Stimulated activated CD8-positive, alpha-beta memory T cell treated with anti-CD3 and anti-CD28 coated beads, Interleukin-4, amount 100 ng/mL, for 24 hours (primary cell): ENCODE data around the gene NECTIN3.

Experiments used
- DNase-seq: peaks from one replicate; pipeline ENCODE4 v3.0.0-alpha.2; 2020; ENCODE audit warnings: low read depth

NECTIN3 gene

DNA sequence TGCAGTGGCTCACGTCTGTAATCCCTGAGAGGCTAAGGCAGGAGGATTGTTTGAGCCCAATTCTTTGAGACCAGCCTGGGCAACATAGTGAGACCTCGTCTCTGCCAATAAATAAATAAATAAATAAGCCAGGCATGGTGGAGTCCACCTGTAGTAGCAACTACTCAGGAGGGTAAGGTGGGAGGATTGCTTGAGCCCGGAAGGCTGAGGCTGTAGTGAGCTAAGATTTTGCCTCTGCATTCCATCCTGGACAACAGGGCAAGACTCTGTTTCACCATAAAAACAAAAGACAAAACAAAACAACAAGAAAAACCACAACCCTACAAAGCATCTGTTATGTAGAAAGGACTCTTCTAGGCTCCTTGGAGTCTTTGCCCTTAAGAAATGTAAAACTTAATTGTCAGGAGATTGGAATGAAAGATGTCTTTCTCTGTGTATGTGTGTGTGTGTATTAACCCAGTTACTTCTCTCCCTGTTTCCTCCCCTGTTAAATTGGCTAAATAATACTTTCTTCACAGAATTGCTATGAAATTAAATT, 9.5 kb downstream of the NECTIN3 start:
- DNase-seq = no peak

DNA sequence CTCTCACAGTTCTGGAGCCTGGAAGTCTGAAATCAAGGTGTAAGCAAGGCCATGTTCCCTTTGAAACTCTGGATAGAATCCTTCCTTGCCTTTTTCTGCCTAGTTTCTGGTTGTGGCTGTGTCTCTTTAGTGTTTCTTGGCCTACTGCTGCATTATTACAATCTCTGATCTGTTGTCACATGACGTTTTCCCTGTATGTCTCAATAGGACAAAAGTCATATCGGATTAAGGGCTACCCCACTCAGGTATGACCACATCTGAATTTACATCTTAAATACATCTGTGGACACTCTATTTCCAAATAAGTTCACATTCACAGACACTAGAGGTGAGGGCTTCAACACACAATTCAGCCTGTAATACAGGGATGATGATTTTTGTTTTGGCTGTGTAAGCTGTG, 13.3 kb downstream of the NECTIN3 start:
- no peak for DNase-seq

DNA sequence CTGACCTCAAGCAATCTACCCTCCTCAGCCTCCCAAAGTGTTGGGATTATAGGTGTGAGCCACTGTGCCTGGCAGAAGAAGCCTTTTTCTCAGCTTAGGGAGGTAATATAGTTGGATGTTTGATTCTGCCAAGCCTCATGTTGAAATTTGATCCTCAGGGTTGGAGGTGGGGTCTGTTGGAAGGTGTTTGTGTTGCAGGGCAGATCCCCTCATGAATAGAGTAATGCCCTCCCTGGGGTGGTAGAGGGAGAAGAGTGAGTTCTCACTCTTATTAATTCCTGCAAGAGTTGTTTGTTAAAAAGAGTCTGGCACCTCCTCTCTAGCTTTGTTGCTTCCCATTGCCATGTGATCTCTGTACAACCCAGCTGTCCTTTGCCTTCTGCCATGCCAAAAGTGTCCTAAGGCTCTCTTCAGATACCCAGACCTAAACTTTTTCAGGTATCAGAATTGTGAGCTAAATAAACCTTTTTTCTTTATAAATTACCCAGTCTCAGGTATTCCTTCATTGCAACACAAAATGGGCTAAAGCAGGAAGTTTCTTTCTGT, 16.4 kb downstream of the NECTIN3 start:
- DNase-seq = no peak

DNA sequence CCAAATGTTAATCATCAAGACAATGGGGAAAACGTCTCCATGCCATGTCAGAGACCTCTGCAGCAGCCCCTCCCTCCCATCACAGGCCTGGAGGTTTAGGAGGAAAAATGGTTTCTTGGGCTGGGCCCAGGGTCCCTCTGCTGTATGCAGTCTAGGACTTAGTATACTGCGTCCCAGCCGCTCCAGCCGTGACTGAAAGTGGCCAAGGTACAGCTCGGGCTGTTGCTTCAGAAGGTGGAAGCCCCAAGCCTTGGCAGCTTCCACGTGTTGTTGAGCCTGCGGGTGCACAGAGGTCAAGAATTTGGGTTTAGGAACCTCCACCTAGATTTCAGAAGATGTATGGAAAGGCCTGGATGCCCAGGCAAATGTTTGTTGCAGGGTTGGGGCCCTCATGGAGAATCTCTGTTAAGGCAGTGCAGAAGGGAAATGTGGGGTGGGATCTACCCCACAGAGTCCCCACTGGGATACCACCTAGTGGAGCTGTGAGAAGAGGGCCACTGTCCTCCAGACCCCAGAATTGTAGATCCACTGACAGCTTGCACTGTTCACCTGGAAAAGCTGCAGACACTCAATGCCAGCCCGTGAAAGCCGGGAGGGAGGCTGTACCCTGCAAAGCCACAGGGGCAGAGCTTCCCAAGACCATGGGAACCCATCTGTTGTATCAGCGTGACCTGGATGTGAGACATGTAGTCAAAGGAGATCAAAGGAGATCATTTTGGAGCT, 25.0 kb downstream of the NECTIN3 start:
- no peak for DNase-seq

DNA sequence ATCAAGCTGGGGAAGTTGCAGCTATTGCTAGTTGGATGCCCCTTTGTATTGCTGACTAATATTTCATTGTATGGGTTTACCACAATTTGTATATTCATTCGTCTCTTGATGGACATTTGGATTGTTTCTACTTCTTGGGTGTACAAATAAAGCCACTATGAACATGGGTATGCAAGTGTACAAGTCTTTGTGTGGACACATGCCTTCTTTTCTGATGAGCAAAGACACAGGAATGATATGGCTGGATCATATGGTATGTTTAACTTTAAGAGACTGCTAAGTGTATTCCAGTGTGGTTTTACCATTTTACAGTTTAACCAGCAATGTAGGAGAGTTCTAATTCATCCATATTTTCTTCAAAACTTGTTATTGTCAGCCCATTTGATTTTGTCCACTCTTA, 32.2 kb downstream of the NECTIN3 start:
- DNase-seq = no peak

DNA sequence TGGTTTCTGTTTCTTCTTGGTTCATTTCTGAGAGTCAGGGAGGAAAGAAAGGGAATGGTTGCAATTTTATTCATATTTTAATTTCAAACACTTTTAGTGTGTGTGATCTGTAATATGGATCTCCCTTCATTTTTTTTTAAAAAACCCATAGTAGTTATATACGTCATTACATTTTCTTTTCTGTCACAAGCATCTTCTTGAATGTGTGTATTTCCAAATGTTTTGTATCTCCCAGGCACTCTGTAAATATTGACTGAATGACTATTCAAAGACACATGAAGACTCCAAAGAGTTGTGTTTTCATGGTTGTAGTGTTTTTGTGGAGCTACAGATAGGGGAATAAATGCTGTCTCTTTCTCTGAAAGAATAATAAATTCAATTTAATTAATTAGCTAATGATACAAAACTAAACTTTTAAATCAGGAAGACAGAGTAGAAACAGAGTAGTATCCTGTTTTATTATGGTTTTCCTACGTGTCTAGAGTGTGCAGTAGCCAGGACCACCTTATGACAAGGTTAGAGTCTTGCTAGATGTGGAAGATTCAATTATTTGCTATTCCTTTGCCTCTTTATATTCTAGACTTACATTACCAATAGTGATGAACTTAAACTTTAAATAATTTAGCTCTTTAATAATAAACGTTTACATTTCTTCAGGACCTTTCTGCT, 35.5 kb downstream of the NECTIN3 start:
- no peak for DNase-seq

DNA sequence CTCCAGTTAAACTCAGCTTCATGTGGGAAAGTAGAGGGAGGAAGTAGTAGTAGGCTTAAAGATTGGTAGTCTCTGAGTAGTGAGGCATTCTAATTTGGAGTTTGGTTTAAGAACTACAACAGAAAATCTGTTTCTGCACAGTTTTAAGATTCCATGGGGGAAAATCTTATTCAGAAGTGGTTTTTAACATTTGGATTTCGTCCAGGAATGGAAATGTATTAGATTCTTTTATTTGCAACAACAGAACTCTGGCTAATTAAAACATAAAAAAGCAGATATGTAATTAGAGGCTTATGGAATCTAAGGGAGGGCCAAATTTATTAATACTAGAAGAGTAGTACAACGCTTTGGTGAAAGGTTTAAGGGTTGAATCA, 36.0 kb downstream of the NECTIN3 start:
- DNase-seq = no peak

DNA sequence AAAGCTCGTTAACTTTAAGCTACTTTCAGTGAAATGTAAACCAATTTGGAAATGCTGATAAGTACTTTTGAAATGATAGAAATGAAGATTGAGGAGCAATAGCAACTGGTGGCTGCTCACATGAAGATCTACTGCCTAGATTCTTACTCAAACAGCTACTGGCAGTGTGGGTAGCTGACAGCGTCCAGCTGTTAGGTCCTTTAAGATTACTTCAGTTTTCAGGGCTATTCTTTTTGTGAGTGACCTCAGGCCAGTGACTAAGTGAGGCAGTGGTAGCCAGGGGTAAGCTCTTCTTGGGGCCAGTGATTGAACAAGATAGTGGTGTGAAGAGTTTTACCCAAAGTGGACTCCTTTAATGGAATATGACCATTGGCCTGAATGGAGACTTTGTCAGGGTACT, 41.3 kb downstream of the NECTIN3 start:
- no peak for DNase-seq

DNA sequence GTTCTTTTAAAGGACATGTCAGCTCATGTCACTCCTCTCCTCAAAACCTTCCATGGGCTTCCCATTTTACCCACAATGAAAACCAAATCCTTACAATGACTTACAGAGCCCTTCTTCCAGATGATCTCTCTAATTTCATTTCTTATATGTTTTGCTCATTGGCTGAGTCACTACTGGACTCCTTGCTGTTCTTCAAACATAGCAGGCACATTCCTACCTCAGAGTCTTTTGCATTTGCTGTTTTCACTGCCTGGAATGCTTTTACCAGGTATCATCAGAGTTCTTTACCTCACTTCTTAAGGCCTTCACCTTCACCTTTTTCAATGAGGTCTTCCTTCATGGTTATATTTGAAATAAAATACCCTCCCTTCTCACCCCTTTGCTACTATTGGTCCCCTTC, 57.3 kb downstream of the NECTIN3 start:
- no peak for DNase-seq

DNA sequence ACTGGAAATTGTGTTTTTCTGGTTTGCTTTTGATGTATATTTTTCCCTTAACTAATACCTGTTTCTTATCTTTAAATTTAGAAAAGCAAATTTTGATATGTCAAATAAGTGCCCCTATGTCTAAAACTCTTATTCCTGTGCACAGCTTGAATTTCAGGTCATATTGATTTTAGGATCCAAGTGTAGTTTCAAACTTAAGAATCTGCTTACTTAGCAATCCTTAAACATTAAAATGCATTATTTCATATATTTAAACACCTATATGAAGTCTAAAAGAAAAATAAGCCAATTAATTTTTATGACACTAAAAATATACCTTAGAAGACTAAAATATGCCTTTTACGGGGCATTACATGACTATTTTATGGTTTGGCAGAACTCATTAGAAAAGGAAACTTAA, 59.2 kb downstream of the NECTIN3 start:
- DNase-seq = no peak

DNA sequence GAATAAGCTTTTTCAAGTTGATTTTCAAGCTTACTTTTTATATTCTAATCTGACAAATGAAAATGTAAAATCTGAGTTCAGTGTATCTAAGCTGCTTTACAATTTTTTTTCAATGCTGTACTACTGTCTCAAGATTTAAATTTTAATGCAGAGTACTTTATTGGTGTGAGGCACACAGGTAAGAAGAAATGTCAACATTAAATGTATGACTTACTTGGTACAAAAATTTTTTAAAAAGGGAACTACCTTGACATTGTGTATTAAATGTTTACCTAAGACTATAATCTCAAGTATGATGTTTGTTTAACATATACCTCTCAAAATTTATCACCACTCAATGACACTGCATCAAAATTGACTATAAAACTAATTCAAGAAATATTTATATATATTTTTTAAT, 62.7 kb downstream of the NECTIN3 start:
- DNase-seq = no peak

DNA sequence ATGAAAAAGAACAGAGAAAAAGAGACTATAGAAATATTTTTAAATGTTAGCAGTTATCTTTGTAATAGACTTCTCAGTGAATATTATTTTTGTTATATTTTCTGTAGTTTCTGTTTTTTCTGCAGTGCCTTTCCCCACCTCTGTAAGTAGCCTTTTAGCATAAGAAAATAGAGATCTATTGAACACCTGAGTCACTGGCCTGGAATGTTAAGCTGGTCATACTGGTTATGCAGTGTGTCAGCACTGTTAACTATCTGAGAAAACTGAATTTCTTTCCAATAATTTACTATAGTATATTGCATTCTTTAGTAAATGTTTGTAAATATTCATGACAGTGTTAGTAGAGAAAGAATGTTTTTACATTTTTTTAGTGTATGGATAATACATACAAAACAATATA, 79.8 kb downstream of the NECTIN3 start:
- no peak for DNase-seq

DNA sequence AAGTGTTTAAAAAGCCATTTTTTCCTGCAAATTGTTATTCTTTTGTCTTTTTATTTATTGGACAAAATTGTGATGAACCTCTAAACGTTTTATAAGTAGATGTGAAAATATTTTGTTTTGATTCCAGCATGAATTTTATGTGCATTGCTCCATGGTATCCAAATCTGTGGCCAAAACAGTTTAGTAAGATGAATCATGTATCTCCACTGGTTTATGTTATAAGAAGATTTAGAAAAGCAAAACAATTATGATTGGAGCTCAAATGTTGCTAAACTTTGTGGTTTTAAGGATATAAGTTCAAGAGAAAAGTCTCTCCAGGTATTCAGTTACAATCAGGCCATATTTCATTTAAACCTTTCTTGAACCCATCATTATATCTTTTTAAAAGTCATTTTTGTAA, 80.9 kb downstream of the NECTIN3 start:
- no peak for DNase-seq

DNA sequence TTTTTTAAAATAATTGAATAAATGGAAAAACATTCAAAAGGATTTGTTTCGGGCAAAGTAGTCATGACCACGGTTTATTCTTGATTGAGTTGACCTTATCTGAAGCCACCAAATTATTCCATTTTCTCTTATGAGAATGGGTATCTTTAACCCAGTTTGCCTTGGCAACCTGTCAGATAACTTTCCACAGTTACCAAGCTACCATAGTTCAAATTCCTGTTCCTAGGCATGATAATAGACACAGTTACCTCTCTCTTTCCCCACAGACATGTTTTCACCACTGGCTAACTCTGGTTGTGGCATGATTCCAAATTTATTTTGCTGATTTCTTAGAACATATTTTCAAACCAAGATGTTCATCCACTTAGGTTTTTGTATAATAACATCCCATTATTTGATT, 84.9 kb downstream of the NECTIN3 start:
- DNase-seq = no peak

DNA sequence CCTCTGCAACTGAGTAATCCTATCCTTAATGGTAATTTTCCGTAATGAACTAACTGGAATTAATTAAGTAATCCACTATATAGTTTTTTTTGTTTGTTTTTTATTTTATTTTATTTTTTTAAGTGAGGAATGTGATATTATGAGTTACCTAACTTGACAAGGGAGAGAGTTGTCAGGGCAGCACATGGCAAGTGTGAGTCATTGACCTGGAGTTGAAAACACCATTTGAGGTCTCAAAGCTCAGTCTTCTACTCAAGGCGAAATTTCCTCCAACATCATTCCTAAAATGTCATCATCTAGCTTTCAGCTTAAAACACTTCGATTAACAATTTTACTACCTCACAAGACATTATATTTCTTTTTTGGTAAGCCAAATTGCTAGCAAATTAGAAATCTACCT, 87.8 kb downstream of the NECTIN3 start:
- no peak for DNase-seq

DNA sequence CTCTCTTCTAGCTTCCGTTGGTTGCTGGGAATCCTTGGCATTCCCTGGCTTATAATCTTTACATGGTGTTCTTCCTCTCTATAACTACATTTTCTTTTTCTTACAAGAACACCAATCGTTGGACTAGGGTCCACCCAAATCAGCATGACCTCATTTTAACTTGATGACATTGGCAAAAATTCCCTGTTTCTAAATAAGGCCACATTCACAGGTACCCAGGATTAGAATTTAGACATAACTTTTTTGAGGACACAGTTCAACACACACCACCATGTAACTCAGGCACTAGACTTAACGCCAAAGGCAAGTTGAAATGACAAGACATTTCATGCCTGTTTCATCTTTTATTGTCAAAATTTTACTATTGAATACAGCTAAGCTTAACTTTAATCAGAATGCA, 93.0 kb downstream of the NECTIN3 start:
- DNase-seq = no peak

DNA sequence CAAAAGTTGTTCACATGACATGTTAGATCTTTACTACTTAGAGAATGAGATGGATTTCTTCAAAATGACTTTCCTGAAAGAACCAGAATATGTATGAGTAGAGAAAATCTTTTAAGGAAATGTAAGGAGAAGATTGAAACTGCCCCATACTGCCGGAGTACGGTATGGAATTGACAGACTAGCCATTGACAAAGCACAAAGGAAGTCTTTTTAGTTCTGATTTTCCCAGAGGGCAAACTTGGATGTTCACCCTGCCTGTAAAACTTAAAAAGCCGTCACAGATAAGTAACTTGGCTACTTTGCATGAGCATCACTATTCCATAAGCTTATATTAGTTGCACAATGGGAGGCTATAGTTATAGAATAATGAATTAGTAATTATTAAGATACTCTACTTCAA, 93.8 kb downstream of the NECTIN3 start:
- DNase-seq = no peak

DNA sequence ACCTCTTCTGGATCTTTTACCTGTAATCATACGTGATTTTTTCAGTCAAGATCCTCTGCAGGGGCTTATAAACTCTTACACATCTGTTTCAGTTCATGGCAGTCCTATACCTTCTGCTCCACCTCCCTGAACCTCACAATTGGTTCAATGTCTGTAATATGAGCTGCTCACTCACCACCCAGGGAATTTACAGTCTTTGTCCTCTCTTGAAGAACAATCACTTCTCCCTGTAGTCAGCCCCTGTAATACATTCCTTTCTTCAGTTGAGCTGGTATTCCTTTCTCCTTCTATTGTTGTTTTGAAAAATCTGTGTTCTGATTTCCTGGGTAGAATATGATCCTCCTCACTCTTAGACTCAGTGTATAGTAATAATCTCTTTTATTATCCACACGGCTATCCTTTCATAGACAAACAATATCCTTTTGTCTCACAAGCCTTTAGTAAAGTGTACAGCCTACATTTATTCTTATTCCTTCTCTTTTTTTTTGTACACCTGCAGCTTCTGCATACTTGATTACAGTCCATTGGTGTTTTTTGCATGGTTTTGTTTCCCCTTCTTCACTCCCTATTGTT, 101.8 kb downstream of the NECTIN3 start:
- no peak for DNase-seq

DNA sequence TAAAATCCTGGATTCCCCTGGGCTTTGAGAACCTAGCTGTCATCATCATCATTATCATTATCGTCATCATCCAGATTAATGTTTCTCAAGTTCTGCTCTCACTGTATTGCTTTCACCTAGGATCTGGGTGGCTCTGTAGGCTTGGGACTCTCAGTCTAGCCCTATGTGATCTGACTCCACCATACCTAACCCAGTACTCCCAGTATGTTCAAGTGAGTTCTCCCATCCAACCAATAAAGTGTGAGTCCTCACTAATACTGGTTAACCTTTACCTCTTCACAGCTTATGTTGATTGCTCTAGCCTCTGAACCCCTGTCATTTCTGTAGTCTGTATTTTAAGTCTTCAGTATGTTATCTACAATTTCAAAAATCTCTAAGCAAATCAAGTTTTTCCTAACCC, 102.3 kb downstream of the NECTIN3 start:
- no peak for DNase-seq

DNA sequence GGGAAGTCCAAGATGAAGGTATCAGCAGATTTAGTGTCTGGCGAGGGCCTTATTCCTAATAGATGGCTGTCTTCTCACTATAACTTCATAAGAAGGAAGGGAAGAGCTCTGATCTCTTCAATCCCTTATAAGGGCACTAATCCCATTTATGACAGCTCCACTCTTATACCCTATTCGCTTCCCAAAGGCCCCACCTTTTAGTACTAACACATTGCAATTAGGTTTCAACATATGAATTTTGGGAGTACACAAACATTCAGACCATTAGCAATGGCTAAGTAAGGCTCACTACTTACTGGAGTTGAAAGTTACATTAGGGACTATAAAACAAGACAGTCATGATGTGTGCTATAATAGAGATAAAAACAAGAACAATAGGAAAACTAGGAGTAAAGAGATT, 118.9 kb downstream of the NECTIN3 start:
- DNase-seq = no peak

DNA sequence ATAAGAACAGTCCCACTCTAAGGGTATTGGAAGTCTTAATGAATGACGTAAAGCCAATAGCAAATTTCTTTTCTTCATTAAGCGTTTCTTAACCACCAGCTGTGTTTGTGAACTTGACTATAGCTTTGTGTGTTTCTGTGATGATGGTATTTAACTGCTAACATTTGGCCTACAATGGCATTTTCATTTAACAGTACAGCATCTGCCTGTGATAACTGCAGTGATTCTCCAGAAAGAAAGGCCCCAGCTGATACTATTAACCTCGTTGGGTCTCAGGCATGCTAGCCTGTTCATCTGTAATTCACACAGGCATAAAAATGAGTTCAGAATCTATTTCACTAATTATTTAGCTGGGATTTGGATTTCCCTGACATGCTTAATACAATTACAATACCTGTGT, 121.9 kb downstream of the NECTIN3 start:
- no peak for DNase-seq

DNA sequence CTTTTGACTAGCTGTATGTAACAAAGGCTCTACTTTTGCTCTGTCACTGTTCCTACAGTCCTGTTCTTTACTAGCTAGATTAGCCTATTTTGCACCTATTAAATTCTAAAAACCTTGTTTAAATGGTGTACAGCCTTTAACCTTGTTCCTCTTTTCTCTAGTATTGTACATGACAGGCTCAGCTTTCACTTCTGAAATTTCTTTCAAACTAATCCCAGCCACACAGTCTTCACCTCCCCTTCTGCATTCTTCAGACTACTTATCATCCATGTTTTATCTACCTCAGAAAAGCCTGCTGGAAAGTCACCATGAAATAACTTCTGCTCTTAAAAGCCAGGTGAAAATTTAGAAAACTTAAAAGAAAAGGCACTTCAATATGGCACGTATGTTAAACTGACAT, 122.4 kb downstream of the NECTIN3 start:
- no peak for DNase-seq

DNA sequence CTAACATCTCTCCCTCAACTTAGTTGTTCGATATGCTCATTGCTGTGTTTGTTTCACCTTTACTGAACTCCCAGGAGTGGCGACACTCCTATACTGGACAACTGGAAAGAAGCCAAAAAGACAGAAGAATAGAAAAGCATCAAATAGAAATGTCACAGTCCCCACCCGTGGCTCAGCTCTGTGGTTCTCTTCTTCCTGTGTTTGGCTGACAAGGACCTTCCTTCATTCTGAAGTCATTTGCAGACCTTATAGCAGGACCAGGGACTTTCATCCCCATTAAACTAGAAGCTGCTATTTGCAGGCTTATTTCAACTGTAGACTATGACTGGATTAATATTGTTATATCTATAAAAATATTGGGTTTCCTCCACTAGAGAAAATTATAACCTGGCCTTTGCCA, 125.9 kb downstream of the NECTIN3 start:
- no peak for DNase-seq
